ENCODE results near the gene NPHS1.
A peak's percentile ranks its signal among the peaks of the same experiment; 100 is the strongest.

Gene NPHS1

DNA sequence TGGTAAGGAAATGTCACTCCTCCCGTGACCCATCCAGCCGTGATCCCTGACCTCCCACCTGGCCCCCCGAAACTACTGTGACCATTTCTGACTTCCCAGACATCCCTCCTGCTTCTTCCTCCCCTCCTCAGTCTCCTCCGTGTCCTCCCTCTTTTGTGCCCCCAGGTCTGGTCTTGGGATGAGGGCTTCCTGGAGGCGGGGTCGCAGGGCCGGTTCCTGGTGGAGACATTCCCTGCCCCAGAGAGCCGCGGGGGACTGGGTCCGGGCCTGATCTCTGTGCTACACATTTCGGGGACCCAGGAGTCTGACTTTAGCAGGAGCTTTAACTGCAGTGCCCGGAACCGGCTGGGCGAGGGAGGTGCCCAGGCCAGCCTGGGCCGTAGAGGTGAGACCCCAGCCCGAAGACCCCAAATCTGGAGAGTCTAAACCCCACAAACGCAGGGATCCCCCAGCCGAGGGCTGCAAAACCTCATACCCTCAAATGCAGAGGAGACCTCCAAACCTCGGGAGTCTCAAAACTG, 9.4 kb upstream of the NPHS1 start:
- H3K27me3 ChIP-seq, result no peaks in the 10 kb centered on the region
- TF ChIP-seq, protein P1, sequence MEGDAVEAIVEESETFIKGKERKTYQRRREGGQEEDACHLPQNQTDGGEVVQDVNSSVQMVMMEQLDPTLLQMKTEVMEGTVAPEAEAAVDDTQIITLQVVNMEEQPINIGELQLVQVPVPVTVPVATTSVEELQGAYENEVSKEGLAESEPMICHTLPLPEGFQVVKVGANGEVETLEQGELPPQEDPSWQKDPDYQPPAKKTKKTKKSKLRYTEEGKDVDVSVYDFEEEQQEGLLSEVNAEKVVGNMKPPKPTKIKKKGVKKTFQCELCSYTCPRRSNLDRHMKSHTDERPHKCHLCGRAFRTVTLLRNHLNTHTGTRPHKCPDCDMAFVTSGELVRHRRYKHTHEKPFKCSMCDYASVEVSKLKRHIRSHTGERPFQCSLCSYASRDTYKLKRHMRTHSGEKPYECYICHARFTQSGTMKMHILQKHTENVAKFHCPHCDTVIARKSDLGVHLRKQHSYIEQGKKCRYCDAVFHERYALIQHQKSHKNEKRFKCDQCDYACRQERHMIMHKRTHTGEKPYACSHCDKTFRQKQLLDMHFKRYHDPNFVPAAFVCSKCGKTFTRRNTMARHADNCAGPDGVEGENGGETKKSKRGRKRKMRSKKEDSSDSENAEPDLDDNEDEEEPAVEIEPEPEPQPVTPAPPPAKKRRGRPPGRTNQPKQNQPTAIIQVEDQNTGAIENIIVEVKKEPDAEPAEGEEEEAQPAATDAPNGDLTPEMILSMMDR (IDR thresholded peaks at IDR 0.05; ENCODE audit: low read depth, low read length), result no peak
- no peaks in the 10 kb centered on the region for H3K9me3 ChIP-seq

DNA sequence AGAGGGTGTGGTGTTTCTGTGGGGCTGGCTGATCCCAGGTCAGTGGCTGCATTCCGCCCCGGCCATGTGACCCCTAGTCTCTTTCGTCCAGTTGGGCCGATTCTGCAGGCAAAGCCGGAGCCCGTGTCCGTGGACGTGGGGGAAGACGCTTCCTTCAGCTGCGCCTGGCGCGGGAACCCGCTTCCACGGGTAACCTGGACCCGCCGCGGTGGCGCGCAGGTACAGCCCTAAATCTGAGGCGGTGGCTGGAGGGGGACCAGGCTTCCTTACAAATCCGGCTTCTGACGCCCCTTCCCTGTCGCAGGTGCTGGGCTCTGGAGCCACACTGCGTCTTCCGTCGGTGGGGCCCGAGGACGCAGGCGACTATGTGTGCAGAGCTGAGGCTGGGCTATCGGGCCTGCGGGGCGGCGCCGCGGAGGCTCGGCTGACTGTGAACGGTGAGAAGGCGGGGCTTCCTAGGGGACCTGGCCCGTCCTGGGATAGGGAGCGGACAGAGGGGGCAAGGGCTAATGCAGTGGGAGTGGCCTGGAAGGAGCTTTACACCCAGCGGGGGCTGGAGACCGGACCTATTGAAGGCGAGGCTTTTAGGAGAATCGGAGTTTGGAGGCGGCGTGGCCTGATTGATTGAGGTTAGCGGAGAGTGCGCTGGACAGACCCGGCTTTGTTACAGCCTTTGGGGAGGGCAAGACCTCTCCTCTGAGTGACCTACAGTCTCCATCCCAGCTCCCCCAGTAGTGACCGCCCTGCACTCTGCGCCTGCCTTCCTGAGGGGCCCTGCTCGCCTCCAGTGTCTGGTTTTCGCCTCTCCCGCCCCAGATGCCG, 8.7 kb upstream of the NPHS1 start:
- H3K4me3 ChIP-seq (ENCODE audit: low read depth, low read length), result no peak overlapping the region
- no peaks in the 10 kb centered on the region for H3K27me3 ChIP-seq
- no peak for DNase-seq
- TF ChIP-seq, protein P1 (IDR thresholded peaks at IDR 0.05; ENCODE audit: low read depth, low read length), result no peak
- no peaks in the 10 kb centered on the region for H3K36me3 ChIP-seq
- no peaks in the 10 kb centered on the region for H3K4me1 ChIP-seq
- H3K9me3 ChIP-seq, result no peaks in the 10 kb centered on the region

More for the DNA sequence above, 9.4 kb upstream of the NPHS1 start:
- DNase-seq, result no peak
- Histone ChIP-seq H3K4me3 (ENCODE audit: low read depth, low read length) (no peak overlapping the region), H3K4me1 (no peaks in the 10 kb centered on the region), H3K36me3 (no peaks in the 10 kb centered on the region)

GRCh38 chr19:35860436-35860817, 8.1 kb upstream of the NPHS1 start:
- Histone ChIP-seq H3K4me1 (no peaks in the 10 kb centered on the region), H3K4me3 (ENCODE audit: low read depth, low read length) (no peak overlapping the region), H3K36me3 (no peaks in the 10 kb centered on the region), H3K27me3 (no peaks in the 10 kb centered on the region), H3K9me3 (no peaks in the 10 kb centered on the region)
- no peak for DNase-seq
- TF ChIP-seq, protein P1 (IDR thresholded peaks at IDR 0.05; ENCODE audit: low read depth, low read length), result no peak

DNA sequence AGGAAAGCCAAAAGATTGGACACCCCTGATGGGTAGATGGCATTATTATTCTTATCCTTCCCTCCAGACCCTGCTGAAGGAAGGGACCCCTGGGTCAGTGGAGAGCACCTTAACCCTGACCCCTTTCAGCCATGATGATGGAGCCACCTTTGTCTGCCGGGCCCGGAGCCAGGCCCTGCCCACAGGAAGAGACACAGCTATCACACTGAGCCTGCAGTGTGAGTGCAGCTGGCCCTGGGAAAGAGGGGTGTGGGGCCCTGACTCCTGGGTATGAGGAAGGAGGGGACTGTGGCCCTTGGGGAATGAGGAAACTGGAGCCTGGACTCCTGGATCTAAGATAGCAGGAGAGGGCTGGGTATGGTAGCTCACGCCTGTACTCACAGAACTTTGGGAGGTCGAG, 7.1 kb upstream of the NPHS1 start:
- Histone ChIP-seq H3K27me3 (no peaks in the 10 kb centered on the region), H3K9me3 (no peaks in the 10 kb centered on the region), H3K4me3 (ENCODE audit: low read depth, low read length) (no peak overlapping the region), H3K36me3 (no peaks in the 10 kb centered on the region), H3K4me1 (no peaks in the 10 kb centered on the region)
- DNase-seq, result no peak
- TF ChIP-seq, protein P1 (IDR thresholded peaks at IDR 0.05; ENCODE audit: low read depth, low read length), result no peak

- Histone ChIP-seq H3K4me3 (ENCODE audit: low read depth, low read length) (no peak overlapping the region), H3K27me3 (no peaks in the 10 kb centered on the region), H3K9me3 (no peaks in the 10 kb centered on the region), H3K4me1 (no peaks in the 10 kb centered on the region), H3K36me3 (no peaks in the 10 kb centered on the region)
- DNase-seq, result no peak
- TF ChIP-seq, protein P1 (IDR thresholded peaks at IDR 0.05; ENCODE audit: low read depth, low read length), result no peak
Measured at GRCh38 chr19:35858311-35858710, 6.0 kb upstream of the NPHS1 start.

DNA sequence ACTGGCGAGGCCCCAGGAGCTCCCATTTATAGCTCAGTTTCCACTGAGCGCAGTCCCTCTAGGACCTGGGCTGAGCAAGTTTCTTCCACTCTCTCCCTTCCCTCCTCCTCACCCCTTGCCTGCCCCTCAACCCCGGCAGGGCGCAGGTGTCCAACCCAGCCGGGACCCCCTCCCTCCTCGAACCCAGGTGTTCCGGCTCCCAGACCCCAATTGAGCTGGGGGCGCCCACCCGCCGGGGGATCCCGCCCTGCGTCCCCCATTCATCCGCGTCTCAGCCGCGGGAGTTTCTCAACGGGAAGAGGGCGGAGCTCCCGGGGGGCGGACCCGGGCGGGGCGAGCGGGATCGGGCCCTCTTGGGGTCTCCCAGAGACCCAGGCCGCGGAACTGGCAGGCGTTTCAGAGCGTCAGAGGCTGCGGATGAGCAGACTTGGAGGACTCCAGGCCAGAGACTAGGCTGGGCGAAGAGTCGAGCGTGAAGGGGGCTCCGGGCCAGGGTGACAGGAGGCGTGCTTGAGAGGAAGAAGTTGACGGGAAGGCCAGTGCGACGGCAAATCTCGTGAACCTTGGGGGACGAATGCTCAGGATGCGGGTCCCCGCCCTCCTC, 4.3 kb upstream of the NPHS1 start, which contains the start of gene KIRREL2:
Gene KIRREL2, plus strand, starts transcription at position 366 of the 604 bp plus-strand sequence. Its CDS starts 209 bp downstream, at position 575.
- Histone ChIP-seq H3K4me3 (ENCODE audit: low read depth, low read length) (peak within 1 kb of the TSS; percentile 75), H3K4me1 (no peaks in the 10 kb centered on the region)
- DNase-seq, result peak; percentile 49

More for the DNA sequence above, 4.3 kb upstream of the NPHS1 start, which contains the start of gene KIRREL2:
- Histone ChIP-seq H3K9me3 (no peaks in the 10 kb centered on the region), H3K27me3 (no peaks in the 10 kb centered on the region), H3K36me3 (no peaks in the 10 kb centered on the region)
- TF ChIP-seq, protein P1 (IDR thresholded peaks at IDR 0.05; ENCODE audit: low read depth, low read length), result no peak

Measured in BE2C (cell line).